NCI-H69 (cell line): ENCODE results near the gene RGS2.

Experiments
- DNase-seq: peaks from one replicate; lab custom pipeline; 2025; lab: John Stamatoyannopoulos, UW

The RGS2 gene

DNA sequence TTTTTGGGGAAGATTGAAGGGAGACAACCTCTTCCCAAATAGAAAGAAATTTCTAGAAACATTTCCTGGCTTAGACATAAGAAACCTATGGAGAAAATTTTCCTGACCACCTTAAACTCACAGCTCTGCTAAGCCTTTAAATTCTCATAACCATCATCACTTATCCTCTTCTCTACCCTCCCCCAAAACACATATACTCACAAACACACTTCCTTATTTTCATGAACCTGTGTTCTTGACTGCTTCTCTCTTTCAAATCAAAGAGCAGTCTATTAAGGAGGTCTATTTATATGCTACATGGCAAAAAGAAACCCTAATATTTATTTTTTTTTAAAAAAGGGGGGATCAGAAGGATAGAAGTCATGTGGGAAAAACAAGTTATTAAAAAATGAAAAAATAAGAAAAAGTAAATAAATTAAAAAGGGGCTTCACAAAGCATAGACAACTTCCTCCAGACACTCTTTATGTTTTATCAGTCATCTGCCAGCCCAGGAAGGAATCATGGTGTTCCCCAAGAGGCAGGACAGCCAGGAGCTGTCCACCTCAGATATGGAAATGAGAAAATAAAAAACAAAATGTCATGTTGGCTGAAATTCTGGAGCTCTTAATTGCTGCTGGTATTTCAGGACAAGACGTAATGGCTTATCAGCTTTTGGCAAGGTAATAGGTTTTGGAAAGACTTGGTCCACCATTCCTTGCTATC, 12.8 kb upstream of the RGS2 start:
- no peak for DNase-seq

DNA sequence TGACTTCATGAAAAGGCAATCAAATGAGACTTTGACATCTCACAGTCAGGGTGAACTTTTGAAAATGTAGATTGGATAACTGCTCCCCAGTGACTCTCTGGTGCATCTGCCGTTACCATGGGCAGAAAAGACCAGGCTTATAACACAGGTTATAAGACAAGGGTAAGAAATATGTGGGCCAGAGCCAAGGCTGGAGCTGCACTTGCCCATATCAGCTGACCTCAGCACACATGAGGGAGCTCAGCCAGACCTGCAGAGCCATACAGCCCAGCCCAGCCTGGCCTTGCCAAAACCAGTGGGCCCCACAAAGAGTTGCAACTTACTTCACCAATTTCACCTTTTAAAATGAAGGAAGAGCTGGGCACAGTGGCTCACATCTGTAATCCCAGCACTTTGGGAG, 11.7 kb upstream of the RGS2 start:
- no peak for DNase-seq

DNA sequence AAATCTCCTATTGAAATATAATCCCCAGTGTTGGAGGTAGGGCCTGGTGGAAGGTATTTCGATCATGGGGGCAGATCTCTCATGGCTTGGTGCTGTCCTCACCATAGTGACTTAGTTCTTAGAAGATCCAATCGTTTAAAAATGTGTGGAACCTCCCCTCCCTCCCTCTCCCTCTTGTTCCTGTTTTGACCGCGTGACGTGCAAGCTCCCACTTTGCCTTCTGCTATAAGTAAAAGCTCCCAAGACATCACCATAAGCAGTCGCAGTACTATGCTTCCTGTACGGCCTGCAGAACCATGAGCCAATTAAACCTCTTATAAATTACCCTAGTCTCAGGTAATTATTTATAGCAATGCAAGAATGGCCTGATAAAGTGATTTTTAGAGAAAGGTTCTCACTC, 10.9 kb upstream of the RGS2 start:
- no peak for DNase-seq

DNA sequence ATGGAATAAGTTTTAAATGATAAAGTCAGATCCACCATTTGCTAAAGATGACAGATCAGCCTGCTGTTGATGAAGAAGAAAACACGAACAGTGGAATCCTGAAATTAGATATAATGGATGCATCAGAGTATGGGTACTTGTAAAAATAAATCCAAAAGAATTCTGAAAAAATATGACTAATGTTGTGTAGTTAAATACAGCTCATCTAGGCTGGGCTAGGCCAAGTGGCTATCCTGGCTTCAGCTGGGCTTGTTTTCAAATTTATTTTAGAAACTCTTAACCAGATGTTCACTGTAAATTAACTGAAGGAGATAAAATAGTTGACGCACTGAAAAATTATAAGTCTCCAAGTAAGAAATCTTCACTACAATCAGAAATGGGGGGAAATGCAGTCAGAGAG, 7.4 kb upstream of the RGS2 start:
- DNase-seq, result no peak

DNA sequence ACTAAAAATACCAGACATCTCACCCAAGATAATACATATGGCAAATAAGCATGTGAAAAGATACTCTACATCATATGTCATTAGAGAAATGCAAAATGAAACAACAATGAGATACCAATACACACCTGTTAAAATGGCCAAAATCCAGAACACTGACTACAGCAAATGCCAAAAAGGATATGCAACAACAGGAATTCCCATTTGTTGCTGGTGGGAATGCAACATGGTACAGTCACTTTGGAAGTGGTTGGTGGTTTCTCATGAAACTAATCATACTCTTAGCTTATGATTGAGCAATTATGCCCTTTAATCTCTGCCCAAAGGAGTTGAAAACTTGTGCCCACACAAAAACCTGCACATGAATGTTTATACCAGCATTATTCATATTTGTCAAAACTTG, 6.4 kb upstream of the RGS2 start:
- no peak for DNase-seq

DNA sequence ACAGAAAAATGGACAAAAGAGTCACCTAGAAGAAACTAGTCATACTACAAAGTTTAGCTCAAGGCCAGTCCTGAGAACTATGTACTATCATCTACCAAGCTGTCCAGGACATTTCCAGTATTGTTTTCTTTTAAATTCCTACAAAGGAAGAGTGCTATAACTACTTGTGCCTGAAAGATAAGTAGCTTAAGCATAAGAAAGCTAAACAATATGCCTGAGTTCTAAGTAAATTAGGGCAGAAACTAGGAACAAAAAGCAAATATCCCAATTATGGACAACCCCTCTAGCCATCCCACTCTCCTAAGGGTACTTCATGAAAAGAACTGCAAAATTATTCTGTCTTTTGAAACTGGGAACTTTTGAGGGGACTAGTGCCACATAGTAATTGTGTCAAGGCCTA, 5.3 kb upstream of the RGS2 start:
- no peak for DNase-seq

DNA sequence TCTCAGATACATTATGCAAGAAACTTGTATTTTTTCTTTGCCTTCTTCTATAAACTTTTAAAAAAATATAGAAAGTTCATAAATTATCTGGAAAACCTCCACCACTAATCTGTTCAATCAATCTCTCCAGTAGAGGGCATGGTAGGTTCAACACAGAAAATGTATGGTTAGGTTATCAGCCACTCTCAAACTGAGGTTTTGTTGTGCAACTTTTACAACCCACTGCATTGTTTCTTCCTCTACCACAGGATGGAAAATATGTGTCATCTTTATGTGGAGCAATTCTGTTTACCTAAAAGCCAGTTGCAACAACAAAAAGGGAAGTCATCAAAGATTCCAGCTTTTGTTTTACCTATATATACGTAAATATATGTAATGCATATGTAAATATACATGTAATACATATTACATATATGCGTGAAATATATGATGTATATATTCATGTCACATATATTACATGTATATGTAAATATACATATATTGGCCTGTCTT, 3.0 kb upstream of the RGS2 start:
- DNase-seq, result peak; percentile 68

DNA sequence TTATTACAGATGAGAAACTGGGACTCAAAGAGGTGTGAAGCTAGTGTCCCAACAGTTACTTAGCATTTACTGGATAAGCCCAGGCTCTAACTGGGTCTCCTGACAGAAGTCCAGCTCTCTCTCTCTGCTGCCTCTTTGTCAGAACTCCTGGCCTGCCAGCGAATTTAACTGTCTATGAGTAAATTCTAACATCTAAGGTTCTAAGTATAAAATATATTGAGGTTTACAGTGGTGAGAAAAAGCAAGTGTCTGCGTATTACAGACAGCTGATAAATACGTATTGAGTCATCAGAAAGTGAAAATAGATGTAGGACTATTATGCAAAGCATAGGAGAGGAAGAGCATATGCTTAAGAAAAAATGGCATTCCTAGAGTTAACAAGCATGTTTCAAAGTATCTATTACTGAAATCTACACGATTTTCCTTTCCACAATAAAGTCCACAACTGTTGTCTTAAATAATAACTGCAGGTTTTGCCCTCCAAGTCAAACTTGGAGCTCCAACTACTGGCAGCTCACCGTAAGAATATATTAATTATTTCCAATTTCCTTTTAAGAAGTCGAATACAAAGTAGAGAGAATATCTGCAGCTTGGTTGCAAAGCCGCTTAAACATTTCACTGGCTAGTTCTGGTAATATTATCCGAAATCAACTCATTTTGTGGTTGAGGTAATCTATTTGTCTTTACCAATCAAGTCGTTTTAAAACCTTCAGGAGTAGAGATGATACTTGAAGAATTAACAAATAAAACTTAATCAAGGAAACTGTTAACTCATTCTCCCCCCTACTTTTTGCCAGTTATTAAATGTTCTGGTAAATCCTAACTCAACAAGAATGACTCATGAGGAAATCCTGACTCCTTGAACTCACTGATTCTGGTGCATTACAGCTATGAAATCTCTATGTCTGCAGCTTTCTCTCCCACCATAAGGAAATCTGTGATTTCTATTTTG, 1.4 kb upstream of the RGS2 start:
- DNase-seq, result peak; percentile 9

DNA sequence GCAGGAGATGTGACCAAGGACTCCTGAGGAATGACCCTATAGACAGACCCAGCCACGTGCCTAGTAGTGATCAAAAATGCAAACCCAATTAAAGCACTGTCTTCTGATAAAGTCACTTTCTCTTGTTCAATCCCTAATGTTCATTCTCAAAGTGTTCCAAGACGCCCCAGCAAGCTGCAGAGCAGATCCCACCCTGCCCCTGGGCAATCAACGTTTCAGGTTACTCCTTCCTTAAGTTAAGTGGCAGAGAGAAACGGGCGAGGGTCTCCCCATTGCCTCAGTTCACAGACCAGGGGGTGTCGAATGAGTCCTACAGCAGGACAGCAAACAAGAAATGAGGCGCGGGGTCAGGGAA, 699 bp upstream of the RGS2 start:
- peak; percentile 70 for DNase-seq

DNA sequence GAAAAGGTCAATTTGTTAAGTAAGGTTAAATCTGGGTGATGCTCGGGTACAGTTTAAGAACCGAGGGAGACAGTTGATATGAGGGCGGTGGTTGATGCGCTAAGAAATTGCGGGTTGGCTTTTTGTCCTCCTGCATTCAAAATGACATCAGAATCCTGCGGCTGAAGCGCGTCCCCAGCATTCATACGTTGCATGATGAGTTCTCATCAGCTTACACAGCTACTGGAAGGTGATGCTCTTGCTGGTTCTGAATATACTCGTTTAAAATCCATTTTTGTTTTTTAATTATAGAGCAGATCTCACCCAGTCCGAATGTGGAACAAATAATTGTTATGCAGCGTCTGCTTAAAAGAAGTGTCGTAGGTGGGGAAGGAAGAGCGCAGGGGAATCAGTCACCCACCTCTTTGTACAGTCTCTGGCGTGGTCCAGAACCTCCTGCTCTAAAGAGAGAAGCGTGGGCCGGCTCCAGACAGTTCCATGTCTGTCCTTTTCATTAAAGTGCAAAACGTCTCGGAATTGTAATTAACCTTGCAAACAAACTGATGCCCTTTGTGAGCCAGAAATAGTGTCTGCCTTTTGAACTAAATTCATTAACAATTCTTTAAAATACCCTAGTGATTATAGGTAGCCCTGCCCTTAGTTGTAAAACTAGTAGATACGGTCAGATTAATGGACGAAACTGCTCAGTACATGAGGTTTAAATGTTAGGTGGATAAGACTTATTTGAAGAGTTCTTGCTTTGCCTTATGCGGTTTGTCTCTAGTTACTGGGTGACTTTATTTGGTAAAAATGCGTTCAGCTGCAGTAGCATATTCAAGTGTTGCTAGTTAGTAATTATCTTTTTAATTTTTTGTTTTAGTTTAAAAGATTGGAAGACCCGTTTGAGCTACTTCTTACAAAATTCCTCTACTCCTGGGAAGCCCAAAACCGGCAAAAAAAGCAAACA, 741 bp downstream of the RGS2 start:
- peak; percentile 76 for DNase-seq

DNA sequence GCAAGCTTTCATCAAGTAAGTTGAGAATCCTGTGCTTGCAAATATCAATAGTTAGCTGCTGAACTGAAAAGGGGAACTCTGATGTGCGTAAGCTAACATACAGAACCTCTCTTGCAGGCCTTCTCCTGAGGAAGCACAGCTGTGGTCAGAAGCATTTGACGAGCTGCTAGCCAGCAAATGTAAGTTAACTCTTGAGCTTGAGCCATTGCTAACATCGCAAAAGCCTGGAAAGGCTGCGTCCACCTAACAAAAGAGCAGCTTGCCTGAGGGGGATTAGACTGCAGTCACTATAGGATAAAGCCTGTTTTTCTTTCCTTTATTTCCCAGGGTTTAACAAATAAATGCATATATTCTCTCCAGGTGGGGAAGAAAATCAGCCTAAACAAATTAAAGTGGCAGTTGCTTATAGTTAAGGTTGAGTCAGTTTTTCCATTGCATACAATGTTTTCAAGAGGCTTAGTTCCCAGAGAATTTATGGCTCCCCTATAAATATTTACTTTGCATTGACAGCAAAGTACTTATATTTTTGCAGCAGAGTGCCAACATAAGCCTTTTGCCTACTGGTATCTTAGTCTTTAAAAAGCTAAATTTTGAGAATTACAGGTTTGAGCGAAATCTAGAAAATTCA, 1.5 kb downstream of the RGS2 start:
- peak; percentile 60 for DNase-seq

DNA sequence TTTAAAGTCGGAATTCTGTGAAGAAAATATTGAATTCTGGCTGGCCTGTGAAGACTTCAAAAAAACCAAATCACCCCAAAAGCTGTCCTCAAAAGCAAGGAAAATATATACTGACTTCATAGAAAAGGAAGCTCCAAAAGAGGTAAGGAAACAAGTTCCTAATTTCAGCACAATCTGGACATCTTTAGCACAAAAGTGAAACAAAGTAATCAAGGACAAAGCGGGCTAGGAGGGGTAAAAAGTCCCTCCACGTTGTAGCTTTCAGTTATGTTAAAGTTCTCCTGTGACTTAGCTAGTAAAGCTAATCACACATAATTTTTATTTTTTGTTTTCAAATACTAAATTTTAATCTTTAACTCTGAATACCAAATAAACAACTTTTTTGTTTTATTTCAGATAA, 2.2 kb downstream of the RGS2 start:
- DNase-seq, result no peak

DNA sequence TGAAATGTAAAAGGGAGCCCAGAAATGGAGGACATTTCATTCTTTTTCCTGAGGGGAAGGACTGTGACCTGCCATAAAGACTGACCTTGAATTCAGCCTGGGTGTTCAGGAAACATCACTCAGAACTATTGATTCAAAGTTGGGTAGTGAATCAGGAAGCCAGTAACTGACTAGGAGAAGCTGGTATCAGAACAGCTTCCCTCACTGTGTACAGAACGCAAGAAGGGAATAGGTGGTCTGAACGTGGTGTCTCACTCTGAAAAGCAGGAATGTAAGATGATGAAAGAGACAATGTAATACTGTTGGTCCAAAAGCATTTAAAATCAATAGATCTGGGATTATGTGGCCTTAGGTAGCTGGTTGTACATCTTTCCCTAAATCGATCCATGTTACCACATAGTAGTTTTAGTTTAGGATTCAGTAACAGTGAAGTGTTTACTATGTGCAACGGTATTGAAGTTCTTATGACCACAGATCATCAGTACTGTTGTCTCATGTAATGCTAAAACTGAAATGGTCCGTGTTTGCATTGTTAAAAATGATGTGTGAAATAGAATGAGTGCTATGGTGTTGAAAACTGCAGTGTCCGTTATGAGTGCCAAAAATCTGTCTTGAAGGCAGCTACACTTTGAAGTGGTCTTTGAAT, 2.9 kb downstream of the RGS2 start:
- no peak for DNase-seq

DNA sequence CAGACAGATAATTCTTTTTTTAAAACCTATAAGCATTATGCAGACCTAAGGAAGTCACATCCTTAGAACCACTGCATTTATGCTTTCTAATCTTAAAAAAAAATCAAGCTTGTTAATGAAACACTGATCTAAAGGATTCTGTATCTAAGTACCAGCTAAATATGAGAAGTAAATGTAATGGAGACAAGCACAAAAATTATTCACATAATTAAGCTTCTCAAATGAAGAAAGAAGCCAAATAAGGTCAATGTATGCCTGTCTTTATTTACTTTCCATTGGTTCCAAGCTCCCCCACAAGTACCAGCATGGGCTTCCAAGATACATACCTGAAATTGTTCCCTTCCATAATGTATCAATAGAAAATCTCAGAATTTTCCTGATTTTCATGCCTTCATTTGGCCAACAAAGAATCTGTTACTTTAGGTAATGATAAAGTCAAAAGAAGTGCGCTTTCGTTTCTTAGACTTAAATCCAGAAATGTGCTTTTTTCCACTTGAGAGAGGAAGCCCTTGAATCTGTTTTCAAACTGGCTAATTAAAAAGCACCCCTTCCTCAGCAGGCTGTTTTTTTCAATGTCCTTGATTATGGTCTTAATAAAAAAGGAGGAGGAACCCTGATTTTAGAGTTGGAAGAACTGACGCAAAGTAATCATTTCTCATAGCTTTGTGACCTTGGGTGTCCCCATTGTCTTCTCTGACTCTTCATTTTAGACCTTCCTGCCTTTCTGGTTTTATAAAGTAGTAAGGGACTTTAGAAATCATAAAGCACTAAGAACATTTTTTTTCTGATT, 3.8 kb downstream of the RGS2 start:
- no peak for DNase-seq

DNA sequence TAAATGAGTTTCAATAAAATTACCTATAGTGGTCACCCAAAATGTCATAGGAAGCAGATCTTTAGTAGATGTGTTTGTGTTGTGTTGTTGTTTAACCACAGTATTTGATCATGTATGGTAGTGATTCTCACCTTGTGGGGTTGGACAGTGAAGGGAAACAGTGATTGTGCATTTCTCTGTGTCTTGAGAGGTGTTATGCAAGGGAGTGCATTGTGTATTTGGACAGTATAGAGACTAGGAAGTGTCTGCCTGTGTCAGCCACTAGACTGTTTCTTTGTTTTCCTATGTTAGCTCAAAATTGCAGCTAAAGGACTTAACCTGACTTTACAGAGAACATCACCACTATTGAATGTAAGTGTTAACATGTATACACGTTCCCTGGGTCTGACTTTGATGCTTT, 6.0 kb downstream of the RGS2 start:
- peak; percentile 3 for DNase-seq

DNA sequence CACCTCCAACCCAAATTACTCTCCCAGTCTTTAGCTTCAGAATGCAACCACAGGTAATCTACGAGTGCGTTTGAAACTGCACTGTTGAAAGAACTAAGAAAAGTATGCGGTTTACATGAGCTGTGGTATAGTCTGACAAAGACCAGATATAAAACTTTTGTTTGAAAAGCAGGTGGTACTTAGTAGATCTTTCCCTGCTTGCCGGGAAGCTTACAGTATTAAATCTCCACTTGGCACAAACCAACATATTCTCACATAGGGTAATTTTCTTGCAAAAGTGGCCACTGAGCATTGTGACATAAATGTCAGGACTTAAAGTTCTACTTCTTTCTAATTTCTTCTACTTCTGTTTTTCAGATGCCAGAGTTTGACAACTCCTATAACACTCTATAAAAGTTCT, 8.4 kb downstream of the RGS2 start:
- no peak for DNase-seq

DNA sequence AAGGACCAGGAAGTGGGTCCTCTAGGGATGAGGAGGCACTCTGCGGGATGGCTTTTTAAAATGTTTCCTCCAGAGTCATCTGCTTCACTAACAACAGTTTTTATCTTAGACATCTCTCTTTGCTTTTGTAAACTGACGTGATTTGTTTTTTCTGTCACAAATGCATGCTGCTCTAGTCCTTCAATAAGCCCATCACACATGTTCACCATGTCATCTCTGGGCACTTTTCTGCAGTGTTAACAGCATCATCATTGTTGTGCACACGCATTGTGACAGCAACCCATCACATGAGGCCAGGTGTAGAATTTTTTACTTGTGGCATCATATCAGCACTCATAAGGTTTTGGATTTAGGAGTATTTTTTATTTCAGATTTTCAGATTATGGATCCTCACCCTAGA, 12.5 kb downstream of the RGS2 start:
- no peak for DNase-seq

DNA sequence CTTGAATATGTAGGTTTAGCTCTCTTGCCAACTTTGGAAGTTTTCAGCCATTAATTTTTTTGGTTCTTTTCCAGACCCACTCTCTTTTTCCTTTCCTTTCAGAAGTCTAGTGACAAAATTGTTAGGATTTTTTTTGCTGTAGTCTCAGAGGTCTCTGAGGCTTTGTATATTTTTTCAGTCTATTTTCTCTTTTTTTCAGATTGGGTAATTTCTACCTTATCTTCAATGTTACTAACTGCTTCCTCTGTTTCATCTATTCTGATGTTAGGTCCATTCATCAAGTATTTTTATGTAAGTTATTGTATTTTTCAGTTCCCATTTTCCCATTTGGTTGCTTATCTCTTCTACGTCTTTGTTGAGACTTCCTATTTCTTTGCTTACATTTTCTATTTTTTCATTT, 15.7 kb downstream of the RGS2 start:
- no peak for DNase-seq

DNA sequence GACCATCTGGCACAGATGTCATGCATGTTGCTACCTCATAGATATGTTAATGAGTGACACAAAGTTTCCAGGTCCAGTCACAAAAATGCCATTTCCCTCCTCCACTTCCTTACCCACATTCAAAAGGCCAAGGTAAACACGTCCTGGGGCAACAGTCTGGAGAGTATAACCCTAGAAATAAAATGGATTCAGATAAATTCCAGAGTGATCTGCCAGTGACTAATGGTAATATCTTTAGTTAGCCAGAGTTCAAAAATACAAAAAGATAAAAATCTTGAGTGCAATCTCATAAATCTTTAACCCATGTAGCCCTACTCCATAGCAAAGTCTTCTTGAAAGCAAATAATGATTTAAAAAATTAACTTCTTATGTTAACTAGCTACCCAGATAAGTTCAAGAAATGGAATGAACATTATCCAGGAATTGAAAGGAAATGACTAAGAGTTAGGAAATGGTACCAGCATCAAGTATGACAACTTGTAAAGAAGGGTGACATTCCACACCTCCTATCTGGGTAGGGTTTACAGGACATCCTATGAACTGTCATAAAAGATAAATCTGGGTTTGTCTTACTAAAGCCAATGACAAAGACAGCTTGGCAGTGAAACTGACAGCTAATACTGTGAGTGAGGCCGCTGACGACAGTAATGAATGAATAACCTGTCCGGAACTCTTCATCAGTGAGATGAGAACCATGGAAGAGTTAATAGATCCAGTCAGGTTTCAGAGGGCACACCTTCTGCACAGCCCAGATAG, 18.1 kb downstream of the RGS2 start:
- no peak for DNase-seq
